ENCODE measurements around the gene SPTBN4.
"Not testable (repeated sequence)": the region's sequence is repeated elsewhere in the genome, so short reads cannot be mapped to it uniquely, and the experiment has no call there.

Gene SPTBN4

GRCh38 chr19:40590464-40591265 is 123.9 kb downstream of the SPTBN4 start:
- peak; percentile 98 for TF ChIP-seq BCL11B (tag by site-specific recombination; IDR thresholded peaks at IDR 0.05; ENCODE audit: low read depth)
- peak; percentile 95 for TF ChIP-seq BCL11A (tag by site-specific recombination; IDR thresholded peaks at IDR 0.05; ENCODE audit: low read depth)
- peak; percentile 23; the same call in 1 of the 2 replicates for TF ChIP-seq ZFHX2 (tag by site-specific recombination; conservative IDR thresholded peaks at IDR 0.05)
- TF ChIP-seq ZBTB21 (tag by site-specific recombination; IDR thresholded peaks at IDR 0.05), result no peak
- TF ChIP-seq EGR2 (tag by site-specific recombination; IDR thresholded peaks at IDR 0.05; ENCODE audit: low read depth), result peak; percentile 65
- TF ChIP-seq ZNF521 (tag by site-specific recombination; IDR thresholded peaks at IDR 0.05), result no peak
- no peak for TF ChIP-seq ZBTB44 (tag by site-specific recombination; IDR thresholded peaks at IDR 0.05)
- 0 out of 2 replicates have a peak, but pooled peaks have one; percentile 20 for TF ChIP-seq ZNF704 (tag by site-specific recombination; IDR thresholded peaks at IDR 0.05)
- Histone ChIP-seq H3K27ac (ENCODE audit: extremely low read depth, low read depth, low read length) (peak overlapping the region; percentile 1; the same call in 1 of the 2 replicates), H3K4me1 (ENCODE audit: control insufficient read depth, insufficient read depth, low read length) (peaks cover 10% of the 10 kb centered on the region; the same call in 1 of the 2 replicates), H3K9me3 (ENCODE audit: control insufficient read depth, insufficient read depth, low read depth, low read length) (no peaks in the 10 kb centered on the region), H3K4me3 (ENCODE audit: low read depth, low read length) (no peak overlapping the region), H3K36me3 (ENCODE audit: control insufficient read depth in 2 of 2, insufficient read depth in 1 of 2, low read length in 2 of 2) (peaks cover 29% of the 10 kb centered on the region in 2 experiments)
- ChIA-PET CTCF (interaction anchor here (0.6 to 2.7 kb wide), 10 partner anchors 9 to 74 kb away, joined by 3 to 10 read pairs (median 4); no protein-coding TSS in a partner anchor), POLR2A (interaction anchor here (0.6 to 1.8 kb wide), 2 partner anchors 20 to 25 kb away, joined by 4 to 7 read pairs; no protein-coding TSS in a partner anchor)

GRCh38 chr19:40591724-40592123 is 124.9 kb downstream of the SPTBN4 start:
- POLR2A ChIA-PET, result interaction anchor here (0.8 to 1.0 kb wide), 2 partner anchors 12 to 21 kb away, joined by 4 to 7 read pairs; no protein-coding TSS in a partner anchor
- 0 out of 2 replicates have a peak overlapping the region, but pooled peaks have one; percentile 9 for H3K27ac ChIP-seq (ENCODE audit: extremely low read depth, low read depth, low read length)
- CTCF ChIA-PET, result interaction anchor here (0.6 to 20.7 kb wide), 9 partner anchors 8 to 75 kb away, joined by 3 to 470 read pairs (median 4); partner anchors contain the start of gene LTBP4

More at GRCh38 chr19:40591724-40592123, 124.9 kb downstream of the SPTBN4 start:
- Histone ChIP-seq H3K4me1 (ENCODE audit: control insufficient read depth, insufficient read depth, low read length) (peaks cover 13% of the 10 kb centered on the region; the same call in 1 of the 2 replicates), H3K36me3 (ENCODE audit: control insufficient read depth in 2 of 2, insufficient read depth in 1 of 2, low read length in 2 of 2) (peaks cover 19 to 21% of the 10 kb centered on the region in 2 experiments)
- TF ChIP-seq ZNF362 (tag by site-specific recombination; IDR thresholded peaks at IDR 0.05) (peak; percentile 92), KLF1 (tag by site-specific recombination; IDR thresholded peaks at IDR 0.05) (0 out of 2 replicates have a peak, but pooled peaks have one; percentile 22), ZNF558 (tag by site-specific recombination; IDR thresholded peaks at IDR 0.05) (peak; percentile 19; the same call in 1 of the 2 replicates), ZNF600 (tag by site-specific recombination; IDR thresholded peaks at IDR 0.05) (0 out of 2 replicates have a peak, but pooled peaks have one; percentile 53), KLF8 (tag by site-specific recombination; IDR thresholded peaks at IDR 0.05) (0 out of 2 replicates have a peak, but pooled peaks have one; percentile 26), ZNF280D (tag by site-specific recombination; IDR thresholded peaks at IDR 0.05) (peak; percentile 89; the same call in 1 of the 2 replicates), ZNF585B (tag by site-specific recombination; IDR thresholded peaks at IDR 0.05) (0 out of 2 replicates have a peak, but pooled peaks have one; percentile 6), ZBTB49 (tag by site-specific recombination; IDR thresholded peaks at IDR 0.05; ENCODE audit: low read depth) (peak; percentile 37; the same call in 1 of the 2 replicates), ZSCAN5A (tag by site-specific recombination; IDR thresholded peaks at IDR 0.05) (0 out of 2 replicates have a peak, but pooled peaks have one; percentile 35)
- H3K4me3 ChIP-seq (ENCODE audit: low read depth, low read length); H3K9me3 ChIP-seq (ENCODE audit: control insufficient read depth, insufficient read depth, low read depth, low read length): not testable (repeated sequence)

All from HEK293 (cell line).